BLaER1 treated with 17β-estradiol and CSF1 and Interleukin-3, amounts not matched to agents 10 nM and 100 nM (cell line): ENCODE data around the gene MB.

Experiments used
- H3K27ac ChIP-seq, 11 experiments: shearing (Covaris generic); formaldehyde crosslinking; 2 replicates each; pipeline ENCODE4 v1.8.1; 2022
- H3K27me3 ChIP-seq, 11 experiments: shearing (Covaris generic); formaldehyde crosslinking; 2 replicates each; pipeline ENCODE4 v1.8.1; 2022
- H3K36me3 ChIP-seq, 11 experiments: shearing (Covaris generic); formaldehyde crosslinking; 2 replicates each; pipeline ENCODE4 v1.8.1; 2022
- H3K4me1 ChIP-seq, 10 experiments: shearing (Covaris generic); formaldehyde crosslinking; 2 replicates each; pipeline ENCODE4 v1.8.1; 2022
- H3K4me2 ChIP-seq, 11 experiments: shearing (Covaris generic); formaldehyde crosslinking; 2 replicates each; pipeline ENCODE4 v1.8.1; 2022
- H3K4me3 ChIP-seq, 10 experiments: shearing (Covaris generic); formaldehyde crosslinking; 2 replicates each; pipeline ENCODE4 v1.8.1; 2022
- H3K9ac ChIP-seq, 11 experiments: shearing (Covaris generic); formaldehyde crosslinking; 2 replicates each; pipeline ENCODE4 v1.8.1; 2022
- H3K9me3 ChIP-seq, 11 experiments: shearing (Covaris generic); formaldehyde crosslinking; replicated peaks in 1 of 11; 2 replicates each; pipeline ENCODE4 v1.8.1; 2022
- H4K20me1 ChIP-seq, 11 experiments: shearing (Covaris generic); formaldehyde crosslinking; 2 replicates each; pipeline ENCODE4 v1.8.1; 2022
- Cebpa-rat ChIP-seq, 11 experiments: shearing (Covaris generic); IDR thresholded peaks; 2 replicates each; pipeline ENCODE4 v1.8.1; 2022

The MB gene

GRCh38 chr22:35616043-35616442, 1.1 kb downstream of the MB start:
- Histone ChIP-seq H3K4me1 (peaks cover 37 to 71% (median 67%) of the 10 kb centered on the region in 10 experiments), H3K4me3 (peak overlapping the region in 2 of 10 experiments; percentile 13 to 19; a peak in 1 of 20 replicates), H3K4me2 (peak overlapping the region; percentile 57 to 92 (median 73)), H4K20me1 (no peaks in the 10 kb centered on the region), H3K36me3 (no peaks in the 10 kb centered on the region), H3K9ac (peak overlapping the region in 3 of 11 experiments; percentile 15 to 28 (median 15); a peak in 2 of 22 replicates), H3K27ac (peak overlapping the region in 8 of 11 experiments; percentile 21 to 87 (median 37); a peak in 11 of 22 replicates), H3K9me3 (no peaks in the 10 kb centered on the region), H3K27me3 (no peaks in the 10 kb centered on the region)
- TF ChIP-seq Cebpa-rat (IDR thresholded peaks at IDR 0.05) = no peak

- H3K27ac ChIP-seq = peak overlapping the region in 8 of 11 experiments; percentile 21 to 87 (median 37); a peak in 13 of 22 replicates
- no peaks in the 10 kb centered on the region for H3K9me3 ChIP-seq
- H3K4me3 ChIP-seq = no peak overlapping the region
- no peaks in the 10 kb centered on the region for H4K20me1 ChIP-seq
- no peaks in the 10 kb centered on the region for H3K27me3 ChIP-seq
- TF ChIP-seq Cebpa-rat (IDR thresholded peaks at IDR 0.05) = peak in 3 of 11 experiments; percentile 35 to 66 (median 53); a peak in 2 of 22 replicates
- no peaks in the 10 kb centered on the region for H3K36me3 ChIP-seq
- peak overlapping the region; percentile 57 to 92 (median 73) for H3K4me2 ChIP-seq
- peaks cover 37 to 80% (median 76%) of the 10 kb centered on the region in 10 experiments for H3K4me1 ChIP-seq
- peak overlapping the region in 2 of 11 experiments; percentile 15 to 43; a peak in 1 of 22 replicates for H3K9ac ChIP-seq
Measured at GRCh38 chr22:35615156-35615555, 2.0 kb downstream of the MB start.

DNA sequence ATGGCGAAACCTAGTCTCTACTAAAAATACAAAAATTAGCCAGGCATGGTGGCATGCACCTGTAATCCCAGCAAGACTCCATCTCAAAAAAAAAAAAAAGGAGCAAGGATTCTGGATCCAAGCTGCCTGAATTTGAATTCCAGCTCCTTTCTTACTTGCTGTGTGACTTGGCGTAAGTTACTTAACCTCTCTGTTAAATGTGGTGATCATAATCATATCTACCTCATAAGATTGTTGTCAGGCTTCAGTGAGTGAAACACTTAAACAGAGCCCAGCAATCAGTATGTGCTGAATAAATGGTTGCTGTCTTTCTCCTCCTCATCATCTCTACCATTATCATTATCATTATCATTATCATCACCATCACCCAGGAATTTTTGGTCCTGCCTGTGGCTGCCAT, 2.7 kb downstream of the MB start:
- no peak overlapping the region for H3K9ac ChIP-seq
- H3K27ac ChIP-seq = peak overlapping the region in 4 of 11 experiments; percentile 32 to 87 (median 82); a peak in 6 of 22 replicates
- H3K4me1 ChIP-seq = peaks cover 37 to 87% (median 83%) of the 10 kb centered on the region in 10 experiments
- no peaks in the 10 kb centered on the region for H3K27me3 ChIP-seq
- H3K4me2 ChIP-seq = peak overlapping the region in 4 of 11 experiments; percentile 71 to 92 (median 80); a peak in 5 of 22 replicates
- H3K9me3 ChIP-seq = no peaks in the 10 kb centered on the region
- no peak overlapping the region for H3K4me3 ChIP-seq
- TF ChIP-seq Cebpa-rat (IDR thresholded peaks at IDR 0.05) = no peak
- H4K20me1 ChIP-seq = no peaks in the 10 kb centered on the region
- H3K36me3 ChIP-seq = no peaks in the 10 kb centered on the region

DNA sequence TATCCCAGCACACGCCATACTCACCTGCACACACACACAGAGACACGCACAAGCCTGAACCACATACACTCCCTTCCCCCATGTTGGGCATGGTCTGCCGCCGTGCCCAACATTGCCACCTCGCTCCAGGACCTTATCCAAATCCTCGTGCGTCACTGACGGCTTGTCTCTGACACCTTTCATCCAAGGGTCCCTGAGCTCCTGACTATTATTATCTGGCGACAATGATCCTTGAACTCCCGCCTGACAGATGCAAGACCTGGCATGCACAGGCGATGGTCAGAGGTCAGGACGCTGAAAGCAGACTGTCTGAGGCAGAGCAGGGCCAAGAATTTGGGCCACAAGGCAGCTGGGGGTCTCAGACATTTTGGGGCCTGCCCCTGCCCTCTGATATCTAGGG, 4.2 kb downstream of the MB start:
- H3K9ac ChIP-seq = peak overlapping the region in 8 of 11 experiments; percentile 11 to 75 (median 65); a peak in 12 of 22 replicates
- no peaks in the 10 kb centered on the region for H4K20me1 ChIP-seq
- no peak overlapping the region for H3K4me3 ChIP-seq
- no peaks in the 10 kb centered on the region for H3K27me3 ChIP-seq
- no peaks in the 10 kb centered on the region for H3K36me3 ChIP-seq
- peak overlapping the region in 9 of 11 experiments; percentile 57 to 87 (median 80); a peak in 17 of 22 replicates for H3K27ac ChIP-seq
- peaks cover 46 to 100% (median 97%) of the 10 kb centered on the region in 10 experiments for H3K4me1 ChIP-seq
- TF ChIP-seq Cebpa-rat (IDR thresholded peaks at IDR 0.05) = no peak
- no peaks in the 10 kb centered on the region for H3K9me3 ChIP-seq
- H3K4me2 ChIP-seq = peak overlapping the region in 10 of 11 experiments; percentile 70 to 90 (median 80); a peak in 20 of 22 replicates

DNA sequence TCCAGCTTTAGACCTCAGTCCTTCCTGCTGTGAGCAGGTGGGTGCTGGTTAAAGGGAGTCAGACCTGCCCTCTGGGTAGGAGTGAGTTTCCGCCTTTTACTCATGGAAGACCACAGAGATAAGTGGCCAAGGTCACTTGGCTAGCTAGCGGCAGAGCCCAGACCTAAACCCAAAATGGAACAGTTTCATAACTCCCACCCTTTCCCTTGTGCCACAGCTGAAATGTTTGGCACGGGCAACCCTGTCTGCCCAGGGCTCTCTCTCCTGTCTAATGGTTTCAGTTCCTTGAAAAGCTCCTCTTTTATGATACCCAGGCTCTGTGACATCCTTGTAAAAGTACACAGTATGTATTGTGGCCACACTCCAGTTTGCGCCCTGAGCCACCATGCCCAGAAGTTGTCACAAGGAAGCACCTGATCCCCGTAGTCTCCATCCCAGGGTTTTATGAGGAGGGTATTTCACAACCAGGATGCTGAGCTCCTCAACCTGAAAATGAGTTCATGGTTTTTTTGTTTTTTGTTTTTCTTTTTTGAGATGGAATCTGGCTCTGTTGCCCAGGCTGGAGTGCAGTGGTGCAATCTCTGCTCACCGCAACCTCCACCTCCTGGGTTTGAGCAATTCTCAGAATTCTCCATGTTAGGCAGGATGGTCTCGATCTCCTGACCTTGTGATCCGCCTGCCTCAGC, 5.1 kb downstream of the MB start:
- H3K27me3 ChIP-seq = no peaks in the 10 kb centered on the region
- H3K4me1 ChIP-seq = peaks cover 45 to 100% (median 93%) of the 10 kb centered on the region in 10 experiments
- TF ChIP-seq Cebpa-rat (IDR thresholded peaks at IDR 0.05) = peak in 8 of 11 experiments; percentile 40 to 90 (median 80); a peak in 15 of 22 replicates
- H3K9ac ChIP-seq = peak overlapping the region in 10 of 11 experiments; percentile 6 to 76 (median 63); a peak in 16 of 22 replicates
- no peaks in the 10 kb centered on the region for H3K36me3 ChIP-seq
- no peaks in the 10 kb centered on the region for H3K9me3 ChIP-seq
- no peaks in the 10 kb centered on the region for H4K20me1 ChIP-seq
- H3K27ac ChIP-seq = peak overlapping the region in 9 of 11 experiments; percentile 57 to 87 (median 80); a peak in 18 of 22 replicates
- H3K4me2 ChIP-seq = peak overlapping the region; percentile 70 to 90 (median 79)
- peak overlapping the region in 4 of 10 experiments; percentile 1 to 35 (median 9); a peak in 3 of 20 replicates for H3K4me3 ChIP-seq

GRCh38 chr22:35611200-35611890, 5.8 kb downstream of the MB start:
- Histone ChIP-seq H4K20me1 (no peaks in the 10 kb centered on the region), H3K4me2 (peak overlapping the region; percentile 70 to 90 (median 79)), H3K9me3 (no peaks in the 10 kb centered on the region), H3K36me3 (no peaks in the 10 kb centered on the region), H3K4me1 (peaks cover 44 to 100% (median 87%) of the 10 kb centered on the region in 10 experiments), H3K27me3 (no peaks in the 10 kb centered on the region), H3K4me3 (peak overlapping the region in 4 of 10 experiments; percentile 1 to 35 (median 9); a peak in 3 of 20 replicates), H3K27ac (peak overlapping the region in 9 of 11 experiments; percentile 57 to 87 (median 80); a peak in 18 of 22 replicates), H3K9ac (peak overlapping the region in 10 of 11 experiments; percentile 6 to 76 (median 63); a peak in 16 of 22 replicates)
- no peak for TF ChIP-seq Cebpa-rat (IDR thresholded peaks at IDR 0.05)

GRCh38 chr22:35610741-35611140, 6.4 kb downstream of the MB start:
- H3K36me3 ChIP-seq = no peaks in the 10 kb centered on the region
- TF ChIP-seq Cebpa-rat (IDR thresholded peaks at IDR 0.05) = no peak
- H3K27ac ChIP-seq = peak overlapping the region in 8 of 11 experiments; percentile 74 to 87 (median 80); a peak in 17 of 22 replicates
- peak overlapping the region in 9 of 11 experiments; percentile 73 to 90 (median 81); a peak in 17 of 22 replicates for H3K4me2 ChIP-seq
- no peaks in the 10 kb centered on the region for H4K20me1 ChIP-seq
- no peaks in the 10 kb centered on the region for H3K9me3 ChIP-seq
- H3K4me1 ChIP-seq = peaks cover 44 to 100% (median 85%) of the 10 kb centered on the region in 10 experiments
- no peak overlapping the region for H3K4me3 ChIP-seq
- peak overlapping the region in 6 of 11 experiments; percentile 62 to 76 (median 68); a peak in 7 of 22 replicates for H3K9ac ChIP-seq
- H3K27me3 ChIP-seq = no peaks in the 10 kb centered on the region

GRCh38 chr22:35609761-35610160, 7.4 kb downstream of the MB start:
- H3K27me3 ChIP-seq = no peaks in the 10 kb centered on the region
- H4K20me1 ChIP-seq = no peaks in the 10 kb centered on the region
- H3K4me3 ChIP-seq = no peak overlapping the region
- H3K9me3 ChIP-seq = no peaks in the 10 kb centered on the region
- peaks cover 47 to 100% (median 85%) of the 10 kb centered on the region in 10 experiments for H3K4me1 ChIP-seq
- TF ChIP-seq Cebpa-rat (IDR thresholded peaks at IDR 0.05) = no peak
- H3K4me2 ChIP-seq = peak overlapping the region in 9 of 11 experiments; percentile 73 to 90 (median 81); a peak in 17 of 22 replicates
- no peaks in the 10 kb centered on the region for H3K36me3 ChIP-seq
- peak overlapping the region in 5 of 11 experiments; percentile 1 to 87 (median 83); a peak in 5 of 22 replicates for H3K27ac ChIP-seq
- H3K9ac ChIP-seq = no peak overlapping the region
